ENCODE results near the gene ECPAS.

DNA sequence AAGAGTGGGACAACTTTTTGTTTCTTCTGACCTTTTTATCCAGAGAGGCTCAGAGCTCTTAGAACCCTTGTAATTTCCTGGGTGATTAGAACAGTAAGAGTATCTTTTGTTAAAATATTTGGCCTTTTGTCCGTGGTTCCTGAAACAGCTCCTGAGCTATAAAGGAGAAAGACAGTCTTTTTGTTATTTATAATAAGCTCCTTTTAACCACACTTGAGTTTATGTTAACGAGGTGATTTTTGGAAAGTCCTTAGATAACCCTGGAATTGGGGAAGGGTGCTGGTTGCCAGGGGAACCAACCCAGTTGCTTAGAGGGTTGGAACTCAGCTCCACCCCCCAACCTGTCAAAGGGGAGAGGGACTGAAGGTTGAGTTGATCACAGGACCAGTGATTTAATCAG, 45.6 kb upstream of the ECPAS start:
- TF ChIP-seq, protein P1, sequence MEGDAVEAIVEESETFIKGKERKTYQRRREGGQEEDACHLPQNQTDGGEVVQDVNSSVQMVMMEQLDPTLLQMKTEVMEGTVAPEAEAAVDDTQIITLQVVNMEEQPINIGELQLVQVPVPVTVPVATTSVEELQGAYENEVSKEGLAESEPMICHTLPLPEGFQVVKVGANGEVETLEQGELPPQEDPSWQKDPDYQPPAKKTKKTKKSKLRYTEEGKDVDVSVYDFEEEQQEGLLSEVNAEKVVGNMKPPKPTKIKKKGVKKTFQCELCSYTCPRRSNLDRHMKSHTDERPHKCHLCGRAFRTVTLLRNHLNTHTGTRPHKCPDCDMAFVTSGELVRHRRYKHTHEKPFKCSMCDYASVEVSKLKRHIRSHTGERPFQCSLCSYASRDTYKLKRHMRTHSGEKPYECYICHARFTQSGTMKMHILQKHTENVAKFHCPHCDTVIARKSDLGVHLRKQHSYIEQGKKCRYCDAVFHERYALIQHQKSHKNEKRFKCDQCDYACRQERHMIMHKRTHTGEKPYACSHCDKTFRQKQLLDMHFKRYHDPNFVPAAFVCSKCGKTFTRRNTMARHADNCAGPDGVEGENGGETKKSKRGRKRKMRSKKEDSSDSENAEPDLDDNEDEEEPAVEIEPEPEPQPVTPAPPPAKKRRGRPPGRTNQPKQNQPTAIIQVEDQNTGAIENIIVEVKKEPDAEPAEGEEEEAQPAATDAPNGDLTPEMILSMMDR (IDR thresholded peaks at IDR 0.05) = no peak
- no peak for TF ChIP-seq POLR2A (IDR thresholded peaks at IDR 0.05)

Measured in lower leg skin (tissue), 3 donors.